Measurements from ENCODE around the gene UNC5C.

Gene UNC5C

DNA sequence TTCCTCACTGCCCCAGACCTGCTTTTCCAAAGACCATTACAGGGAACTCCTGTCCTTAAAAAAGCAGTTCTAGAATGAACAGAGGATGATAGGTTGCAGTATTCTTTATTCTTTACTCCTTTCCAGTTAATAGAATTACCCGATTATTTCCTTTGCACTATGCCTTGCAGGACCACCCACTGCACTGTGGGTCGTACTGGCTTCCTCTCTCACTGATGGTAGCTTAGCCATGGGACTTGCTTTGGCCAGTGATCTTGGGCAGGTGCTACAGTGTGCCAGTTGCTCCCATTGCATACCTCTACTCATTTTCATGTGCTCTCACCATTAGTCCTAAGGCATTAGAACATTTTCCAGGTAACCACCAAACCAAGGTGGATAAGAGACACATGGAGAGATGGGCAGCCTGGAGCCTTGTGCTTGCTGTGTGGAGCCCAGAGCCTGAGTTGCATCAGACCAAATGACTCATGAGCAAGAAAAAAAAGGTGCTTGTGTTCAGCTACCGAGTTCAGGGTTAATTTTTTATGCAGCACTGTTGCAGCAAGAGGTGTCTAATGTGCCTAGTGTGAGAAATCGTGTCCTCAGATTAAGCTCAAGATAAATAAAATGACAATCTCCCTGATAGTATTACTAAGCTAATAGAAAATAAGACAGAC lies 7.6 kb upstream of the UNC5C start:
- Histone ChIP-seq H3K4me3 (ENCODE audit: low read depth, low read length) (no peak overlapping the region), H3K36me3 (ENCODE audit: control insufficient read depth in 2 of 2, insufficient read depth in 1 of 2, low read length in 2 of 2) (no peaks in the 10 kb centered on the region), H3K4me1 (ENCODE audit: control insufficient read depth, insufficient read depth, low read length) (no peaks in the 10 kb centered on the region), H3K27ac (ENCODE audit: extremely low read depth, low read depth, low read length) (no peak overlapping the region), H3K9me3 (ENCODE audit: control insufficient read depth, insufficient read depth, low read depth, low read length) (no peaks in the 10 kb centered on the region)
- ChIA-PET CTCF (interaction anchor here (0.6 kb wide), 1 partner anchor 11 kb away, joined by 3 read pairs; no protein-coding TSS in a partner anchor), POLR2A (no interaction called here)
- peak; percentile 78 for TF ChIP-seq ZBTB17 (tag by site-specific recombination; IDR thresholded peaks at IDR 0.05)
- TF ChIP-seq ZNF571 (tag by site-specific recombination; IDR thresholded peaks at IDR 0.05) = no peak
- no peak for TF ChIP-seq ZNF558 (tag by site-specific recombination; IDR thresholded peaks at IDR 0.05)
- no peak for TF ChIP-seq ZNF114 (tag by site-specific recombination; IDR thresholded peaks at IDR 0.05)
- no peak for TF ChIP-seq ZNF423 (tag by site-specific recombination; IDR thresholded peaks at IDR 0.05)
- TF ChIP-seq, protein P1, sequence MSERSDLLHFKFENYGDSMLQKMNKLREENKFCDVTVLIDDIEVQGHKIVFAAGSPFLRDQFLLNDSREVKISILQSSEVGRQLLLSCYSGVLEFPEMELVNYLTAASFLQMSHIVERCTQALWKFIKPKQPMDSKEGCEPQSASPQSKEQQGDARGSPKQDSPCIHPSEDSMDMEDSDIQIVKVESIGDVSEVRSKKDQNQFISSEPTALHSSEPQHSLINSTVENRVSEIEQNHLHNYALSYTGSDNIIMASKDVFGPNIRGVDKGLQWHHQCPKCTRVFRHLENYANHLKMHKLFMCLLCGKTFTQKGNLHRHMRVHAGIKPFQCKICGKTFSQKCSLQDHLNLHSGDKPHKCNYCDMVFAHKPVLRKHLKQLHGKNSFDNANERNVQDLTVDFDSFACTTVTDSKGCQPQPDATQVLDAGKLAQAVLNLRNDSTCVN (tag by site-specific recombination; optimal IDR thresholded peaks at IDR 0.05) = no peak
- TF ChIP-seq BCL11A (tag by site-specific recombination; IDR thresholded peaks at IDR 0.05; ENCODE audit: low read depth) = no peak
- TF ChIP-seq, protein P2, sequence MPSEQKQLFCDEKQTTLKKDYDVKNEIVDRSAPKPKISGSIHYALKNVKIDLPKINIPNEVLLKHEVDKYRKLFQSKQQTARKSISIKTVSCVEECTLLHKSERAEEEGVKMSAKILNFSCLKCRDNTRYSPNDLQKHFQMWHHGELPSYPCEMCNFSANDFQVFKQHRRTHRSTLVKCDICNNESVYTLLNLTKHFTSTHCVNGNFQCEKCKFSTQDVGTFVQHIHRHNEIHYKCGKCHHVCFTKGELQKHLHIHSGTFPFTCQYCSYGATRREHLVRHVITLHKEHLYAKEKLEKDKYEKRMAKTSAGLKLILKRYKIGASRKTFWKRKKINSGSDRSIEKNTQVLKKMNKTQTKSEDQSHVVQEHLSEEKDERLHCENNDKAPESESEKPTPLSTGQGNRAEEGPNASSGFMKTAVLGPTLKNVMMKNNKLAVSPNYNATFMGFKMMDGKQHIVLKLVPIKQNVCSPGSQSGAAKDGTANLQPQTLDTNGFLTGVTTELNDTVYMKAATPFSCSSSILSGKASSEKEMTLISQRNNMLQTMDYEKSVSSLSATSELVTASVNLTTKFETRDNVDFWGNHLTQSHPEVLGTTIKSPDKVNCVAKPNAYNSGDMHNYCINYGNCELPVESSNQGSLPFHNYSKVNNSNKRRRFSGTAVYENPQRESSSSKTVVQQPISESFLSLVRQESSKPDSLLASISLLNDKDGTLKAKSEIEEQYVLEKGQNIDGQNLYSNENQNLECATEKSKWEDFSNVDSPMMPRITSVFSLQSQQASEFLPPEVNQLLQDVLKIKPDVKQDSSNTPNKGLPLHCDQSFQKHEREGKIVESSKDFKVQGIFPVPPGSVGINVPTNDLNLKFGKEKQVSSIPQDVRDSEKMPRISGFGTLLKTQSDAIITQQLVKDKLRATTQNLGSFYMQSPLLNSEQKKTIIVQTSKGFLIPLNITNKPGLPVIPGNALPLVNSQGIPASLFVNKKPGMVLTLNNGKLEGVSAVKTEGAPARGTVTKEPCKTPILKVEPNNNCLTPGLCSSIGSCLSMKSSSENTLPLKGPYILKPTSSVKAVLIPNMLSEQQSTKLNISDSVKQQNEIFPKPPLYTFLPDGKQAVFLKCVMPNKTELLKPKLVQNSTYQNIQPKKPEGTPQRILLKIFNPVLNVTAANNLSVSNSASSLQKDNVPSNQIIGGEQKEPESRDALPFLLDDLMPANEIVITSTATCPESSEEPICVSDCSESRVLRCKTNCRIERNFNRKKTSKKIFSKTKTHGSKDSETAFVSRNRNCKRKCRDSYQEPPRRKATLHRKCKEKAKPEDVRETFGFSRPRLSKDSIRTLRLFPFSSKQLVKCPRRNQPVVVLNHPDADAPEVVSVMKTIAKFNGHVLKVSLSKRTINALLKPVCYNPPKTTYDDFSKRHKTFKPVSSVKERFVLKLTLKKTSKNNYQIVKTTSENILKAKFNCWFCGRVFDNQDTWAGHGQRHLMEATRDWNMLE (tag by site-specific recombination; conservative IDR thresholded peaks at IDR 0.05; ENCODE audit: low read depth) = 0 out of 2 replicates have a peak, but pooled peaks have one; percentile 28
- no peak for TF ChIP-seq EGR2 (tag by site-specific recombination; IDR thresholded peaks at IDR 0.05; ENCODE audit: low read depth)
- TF ChIP-seq ZNF660 (tag by site-specific recombination; IDR thresholded peaks at IDR 0.05) = peak; percentile 37; the same call in 1 of the 2 replicates
- TF ChIP-seq ZFP37 (tag by site-specific recombination; IDR thresholded peaks at IDR 0.05) = no peak
- TF ChIP-seq ZNF843 (tag by site-specific recombination; IDR thresholded peaks at IDR 0.05) = no peak
- TF ChIP-seq, protein P3, sequence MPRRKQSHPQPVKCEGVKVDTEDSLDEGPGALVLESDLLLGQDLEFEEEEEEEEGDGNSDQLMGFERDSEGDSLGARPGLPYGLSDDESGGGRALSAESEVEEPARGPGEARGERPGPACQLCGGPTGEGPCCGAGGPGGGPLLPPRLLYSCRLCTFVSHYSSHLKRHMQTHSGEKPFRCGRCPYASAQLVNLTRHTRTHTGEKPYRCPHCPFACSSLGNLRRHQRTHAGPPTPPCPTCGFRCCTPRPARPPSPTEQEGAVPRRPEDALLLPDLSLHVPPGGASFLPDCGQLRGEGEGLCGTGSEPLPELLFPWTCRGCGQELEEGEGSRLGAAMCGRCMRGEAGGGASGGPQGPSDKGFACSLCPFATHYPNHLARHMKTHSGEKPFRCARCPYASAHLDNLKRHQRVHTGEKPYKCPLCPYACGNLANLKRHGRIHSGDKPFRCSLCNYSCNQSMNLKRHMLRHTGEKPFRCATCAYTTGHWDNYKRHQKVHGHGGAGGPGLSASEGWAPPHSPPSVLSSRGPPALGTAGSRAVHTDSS (tag by site-specific recombination; IDR thresholded peaks at IDR 0.05) = no peak
- TF ChIP-seq ZBTB21 (tag by site-specific recombination; IDR thresholded peaks at IDR 0.05) = no peak
- peak; percentile 58; the same call in 1 of the 2 replicates for TF ChIP-seq ZBTB20 (tag by site-specific recombination; IDR thresholded peaks at IDR 0.05)
- no peak for TF ChIP-seq ZNF112 (tag by site-specific recombination; IDR thresholded peaks at IDR 0.05)
- TF ChIP-seq ZNF670 (tag by site-specific recombination; IDR thresholded peaks at IDR 0.05; ENCODE audit: low read depth) = no peak
- TF ChIP-seq, protein P4, sequence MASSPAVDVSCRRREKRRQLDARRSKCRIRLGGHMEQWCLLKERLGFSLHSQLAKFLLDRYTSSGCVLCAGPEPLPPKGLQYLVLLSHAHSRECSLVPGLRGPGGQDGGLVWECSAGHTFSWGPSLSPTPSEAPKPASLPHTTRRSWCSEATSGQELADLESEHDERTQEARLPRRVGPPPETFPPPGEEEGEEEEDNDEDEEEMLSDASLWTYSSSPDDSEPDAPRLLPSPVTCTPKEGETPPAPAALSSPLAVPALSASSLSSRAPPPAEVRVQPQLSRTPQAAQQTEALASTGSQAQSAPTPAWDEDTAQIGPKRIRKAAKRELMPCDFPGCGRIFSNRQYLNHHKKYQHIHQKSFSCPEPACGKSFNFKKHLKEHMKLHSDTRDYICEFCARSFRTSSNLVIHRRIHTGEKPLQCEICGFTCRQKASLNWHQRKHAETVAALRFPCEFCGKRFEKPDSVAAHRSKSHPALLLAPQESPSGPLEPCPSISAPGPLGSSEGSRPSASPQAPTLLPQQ (tag by site-specific recombination; IDR thresholded peaks at IDR 0.05) = peak; percentile 65
- no peak for TF ChIP-seq ZNF561 (tag by site-specific recombination; IDR thresholded peaks at IDR 0.05; ENCODE audit: borderline replicate concordance)
- no peak for TF ChIP-seq ZNF530 (tag by site-specific recombination; IDR thresholded peaks at IDR 0.05; ENCODE audit: low read depth)
- TF ChIP-seq, protein P5, sequence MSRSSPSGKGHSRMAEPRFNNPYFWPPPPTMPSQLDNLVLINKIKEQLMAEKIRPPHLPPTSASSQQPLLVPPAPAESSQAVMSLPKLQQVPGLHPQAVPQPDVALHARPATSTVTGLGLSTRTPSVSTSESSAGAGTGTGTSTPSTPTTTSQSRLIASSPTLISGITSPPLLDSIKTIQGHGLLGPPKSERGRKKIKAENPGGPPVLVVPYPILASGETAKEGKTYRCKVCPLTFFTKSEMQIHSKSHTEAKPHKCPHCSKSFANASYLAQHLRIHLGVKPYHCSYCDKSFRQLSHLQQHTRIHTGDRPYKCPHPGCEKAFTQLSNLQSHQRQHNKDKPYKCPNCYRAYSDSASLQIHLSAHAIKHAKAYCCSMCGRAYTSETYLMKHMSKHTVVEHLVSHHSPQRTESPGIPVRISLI (tag by site-specific recombination; IDR thresholded peaks at IDR 0.05) = peak; percentile 80
- TF ChIP-seq ZEB2 (tag by site-specific recombination; IDR thresholded peaks at IDR 0.05) = no peak
- TF ChIP-seq ZNF416 (tag by site-specific recombination; IDR thresholded peaks at IDR 0.05) = no peak
- TF ChIP-seq YY1 (tag by site-specific recombination; IDR thresholded peaks at IDR 0.05) = no peak
- TF ChIP-seq ZNF324 (tag by site-specific recombination; IDR thresholded peaks at IDR 0.05) = no peak
- no peak for TF ChIP-seq GLIS2 (tag by site-specific recombination; IDR thresholded peaks at IDR 0.05)
- TF ChIP-seq ZNF24 (tag by site-specific recombination; IDR thresholded peaks at IDR 0.05) = no peak
- TF ChIP-seq OVOL3 (tag by site-specific recombination; IDR thresholded peaks at IDR 0.05) = no peak
- TF ChIP-seq ZNF560 (tag by site-specific recombination; IDR thresholded peaks at IDR 0.05; ENCODE audit: borderline replicate concordance) = no peak
- TF ChIP-seq ZNF510 (tag by site-specific recombination; IDR thresholded peaks at IDR 0.05; ENCODE audit: insufficient replicate concordance) = no peak

Data from HEK293 (cell line).